Mesangial cell (primary cell): ENCODE data around the gene CLCA1. TPM values are rescaled to one million over a fixed set of nuclear protein-coding genes. Genes with fewer than 3 reads are reported as not detected.

Experiments
- total RNA-seq: library from RNA; depleted of rRNA; stranded (reverse); fragments of >200 nt; gene quantifications from 2 replicates; pipeline ENCODE4 v1.2.3, GENCODE V29; 2015

Gene CLCA1, protein sequence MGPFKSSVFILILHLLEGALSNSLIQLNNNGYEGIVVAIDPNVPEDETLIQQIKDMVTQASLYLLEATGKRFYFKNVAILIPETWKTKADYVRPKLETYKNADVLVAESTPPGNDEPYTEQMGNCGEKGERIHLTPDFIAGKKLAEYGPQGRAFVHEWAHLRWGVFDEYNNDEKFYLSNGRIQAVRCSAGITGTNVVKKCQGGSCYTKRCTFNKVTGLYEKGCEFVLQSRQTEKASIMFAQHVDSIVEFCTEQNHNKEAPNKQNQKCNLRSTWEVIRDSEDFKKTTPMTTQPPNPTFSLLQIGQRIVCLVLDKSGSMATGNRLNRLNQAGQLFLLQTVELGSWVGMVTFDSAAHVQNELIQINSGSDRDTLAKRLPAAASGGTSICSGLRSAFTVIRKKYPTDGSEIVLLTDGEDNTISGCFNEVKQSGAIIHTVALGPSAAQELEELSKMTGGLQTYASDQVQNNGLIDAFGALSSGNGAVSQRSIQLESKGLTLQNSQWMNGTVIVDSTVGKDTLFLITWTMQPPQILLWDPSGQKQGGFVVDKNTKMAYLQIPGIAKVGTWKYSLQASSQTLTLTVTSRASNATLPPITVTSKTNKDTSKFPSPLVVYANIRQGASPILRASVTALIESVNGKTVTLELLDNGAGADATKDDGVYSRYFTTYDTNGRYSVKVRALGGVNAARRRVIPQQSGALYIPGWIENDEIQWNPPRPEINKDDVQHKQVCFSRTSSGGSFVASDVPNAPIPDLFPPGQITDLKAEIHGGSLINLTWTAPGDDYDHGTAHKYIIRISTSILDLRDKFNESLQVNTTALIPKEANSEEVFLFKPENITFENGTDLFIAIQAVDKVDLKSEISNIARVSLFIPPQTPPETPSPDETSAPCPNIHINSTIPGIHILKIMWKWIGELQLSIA
- not detected in 2 replicates for total RNA-seq

DNA sequence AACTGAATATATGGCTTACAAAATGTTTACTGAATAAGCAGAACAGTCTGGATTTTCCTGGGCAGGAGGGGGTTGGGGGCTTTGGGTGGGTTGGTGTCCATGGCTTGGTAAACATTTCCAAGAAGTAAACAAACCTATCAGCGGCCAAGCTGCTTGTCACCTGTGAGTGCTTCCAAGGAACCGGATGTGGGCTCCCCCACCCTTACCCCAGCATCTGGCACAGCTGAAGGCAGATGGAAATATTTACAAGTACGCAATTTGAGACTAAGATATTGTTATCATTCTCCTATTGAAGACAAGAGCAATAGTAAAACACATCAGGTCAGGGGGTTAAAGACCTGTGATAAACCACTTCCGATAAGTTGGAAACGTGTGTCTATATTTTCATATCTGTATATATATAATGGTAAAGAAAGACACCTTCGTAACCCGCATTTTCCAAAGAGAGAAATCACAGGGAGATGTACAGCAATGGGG, at the start of gene CLCA1:
TSS of gene CLCA1 (plus strand) at position 427 of the 477 bp plus-strand sequence. CDS start at position 472, 45 bp downstream.

DNA sequence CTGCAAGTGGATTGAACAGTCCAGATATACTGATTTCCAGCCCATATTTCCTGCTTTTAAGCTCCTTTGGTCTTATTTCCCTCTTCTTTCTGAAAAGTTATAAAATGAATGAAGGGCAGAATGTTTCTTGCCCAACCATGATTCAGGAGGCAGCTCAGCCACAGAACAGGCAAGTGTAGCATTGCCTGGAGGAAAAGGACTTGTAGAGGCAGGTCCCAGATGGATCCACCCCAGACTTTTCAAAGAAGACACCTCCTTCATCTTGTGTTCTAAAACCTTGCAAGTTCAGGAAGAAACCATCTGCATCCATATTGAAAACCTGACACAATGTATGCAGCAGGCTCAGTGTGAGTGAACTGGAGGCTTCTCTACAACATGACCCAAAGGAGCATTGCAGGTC, 44.9 kb upstream of the CLCA1 start, which contains the start of gene CLCA2:
TSS of gene CLCA2 (plus strand) at position 299 of the 400 bp plus-strand sequence. CDS start at position 376, 77 bp downstream.

DNA sequence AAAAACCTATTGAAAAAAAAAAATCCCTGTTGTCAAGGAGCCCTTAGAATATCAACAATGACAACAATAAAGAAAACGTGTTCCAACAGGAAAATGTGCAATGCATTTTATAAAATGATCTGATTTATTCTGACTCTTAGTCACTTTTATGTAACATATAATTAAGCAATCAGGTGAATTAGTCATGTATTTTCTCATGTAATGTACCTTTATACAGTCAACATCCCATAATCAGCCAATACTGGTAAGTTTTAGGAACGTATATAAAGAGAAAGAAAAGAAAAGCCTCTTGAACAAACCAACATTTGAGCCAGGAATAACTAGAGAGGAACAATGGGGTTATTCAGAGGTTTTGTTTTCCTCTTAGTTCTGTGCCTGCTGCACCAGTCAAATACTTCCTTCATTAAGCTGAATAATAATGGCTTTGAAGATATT, 78.1 kb downstream of the CLCA1 start, which contains the start of gene CLCA4:
TSS of gene CLCA4 (plus strand) at position 292 of the 435 bp plus-strand sequence. CDS start at position 334, 42 bp downstream.

Other genes with a start within 250 kb of the CLCA1 start
- gene ODF2L, start 72.6 kb upstream of the CLCA1 start, total RNA-seq: 7.0 and 7.7 TPM in 2 replicates
- gene CLCA2, start 44.8 kb upstream of the CLCA1 start, total RNA-seq: not detected in 2 replicates
- not detected in 2 replicates for gene CLCA4, start 78.2 kb downstream of the CLCA1 start, total RNA-seq
- gene SH3GLB1, start 235.6 kb downstream of the CLCA1 start, total RNA-seq: 20.4 and 21.2 TPM in 2 replicates